Astrocyte (in vitro differentiated cells and primary cell): ENCODE measurements around the gene SLC17A2. TPM values are rescaled to one million over a fixed set of nuclear protein-coding genes. Genes with fewer than 3 reads are reported as not detected.
A peak's percentile ranks its signal among the peaks of the same experiment; 100 is the strongest.

Experiments used
- DNase-seq: peaks from one replicate; pipeline ENCODE4 v3.0.0-alpha.2; 2010; ENCODE audit warnings: low read depth
- FAIRE-seq: peaks from 2 replicates; lab custom pipeline; 2011; peaks lifted over from hg19 to GRCh38; lab: Jason Lieb, UNC
- H2AFZ ChIP-seq: 2 replicates; pipeline ENCODE4 v1.6.0; 2012; ENCODE audit warnings: low read depth, low read length, inconsistent platforms
- H3K27ac ChIP-seq: 2 replicates; pipeline ENCODE4 v1.5.1; 2011; ENCODE audit warnings: low read depth, low read length, inconsistent platforms
- H3K27me3 ChIP-seq: 2 replicates; pipeline ENCODE4 v1.6.0; 2011; ENCODE audit warnings: low read length, inconsistent platforms; ENCODE audit not compliant: insufficient read depth
- H3K36me3 ChIP-seq: 2 replicates; pipeline ENCODE4 v1.5.1; 2011; ENCODE audit warnings: low read length, inconsistent platforms; ENCODE audit not compliant: insufficient read depth
- H3K4me1 ChIP-seq: 2 replicates; pipeline ENCODE4 v1.5.1; 2011; ENCODE audit warnings: low read length, inconsistent platforms; ENCODE audit not compliant: insufficient read depth
- H3K4me2 ChIP-seq: 2 replicates; pipeline ENCODE4 v1.6.0; 2012; ENCODE audit warnings: low read length, inconsistent platforms
- H3K4me3 ChIP-seq: 2 replicates; pipeline ENCODE4 v1.5.1; 2011; ENCODE audit warnings: low read depth, mild to moderate bottlenecking, low read length, inconsistent platforms; ENCODE audit not compliant: insufficient read depth
- H3K79me2 ChIP-seq: 2 replicates; pipeline ENCODE4 v1.6.0; 2012; ENCODE audit warnings: mild to moderate bottlenecking, low read length, inconsistent platforms; ENCODE audit not compliant: insufficient read depth
- H3K9ac ChIP-seq: 2 replicates; pipeline ENCODE4 v1.6.0; 2012; ENCODE audit warnings: mild to moderate bottlenecking, low read length, inconsistent platforms
- H3K9me3 ChIP-seq: 2 replicates; pipeline ENCODE4 v1.5.1; 2012; ENCODE audit warnings: low read depth, mild to moderate bottlenecking, low read length, inconsistent platforms; ENCODE audit not compliant: insufficient read depth
- H4K20me1 ChIP-seq: 2 replicates; pipeline ENCODE4 v1.6.0; 2012; ENCODE audit warnings: low read length, inconsistent platforms; ENCODE audit not compliant: insufficient read depth
- H3K27ac Mint-ChIP-seq: one replicate; pipeline ENCODE4 v1.8.0; 2021; ENCODE audit warnings: mild to moderate bottlenecking, mixed read lengths; ENCODE audit not compliant: unreplicated experiment
- H3K27me3 Mint-ChIP-seq: one replicate; pipeline ENCODE4 v1.8.0; 2021; ENCODE audit warnings: low read depth, mixed read lengths; ENCODE audit not compliant: unreplicated experiment
- H3K36me3 Mint-ChIP-seq: one replicate; pipeline ENCODE4 v1.8.0; 2021; ENCODE audit warnings: low read depth, mixed read lengths; ENCODE audit not compliant: unreplicated experiment
- H3K4me1 Mint-ChIP-seq: one replicate; pipeline ENCODE4 v1.8.0; 2021; ENCODE audit warnings: low read depth, mixed read lengths; ENCODE audit not compliant: unreplicated experiment
- H3K4me3 Mint-ChIP-seq: one replicate; pipeline ENCODE4 v1.8.0; 2021; ENCODE audit warnings: mild to moderate bottlenecking, moderate library complexity, mixed read lengths; ENCODE audit not compliant: unreplicated experiment
- H3K9me3 Mint-ChIP-seq: one replicate; pipeline ENCODE4 v1.8.0; 2021; ENCODE audit warnings: mild to moderate bottlenecking, mixed read lengths; ENCODE audit not compliant: unreplicated experiment
- EZH2 ChIP-seq: IDR thresholded peaks from 2 replicates; pipeline ENCODE4 v1.6.1; 2012; ENCODE audit warnings: mild to moderate bottlenecking, low read length, inconsistent platforms; ENCODE audit not compliant: insufficient read depth
- total RNA-seq: library from RNA; stranded (reverse); gene quantifications from 2 replicates; pipeline ENCODE4 v1.2.1, GENCODE V29; 2021
- TF ChIP-seq, protein P1 (sequence below): IDR thresholded peaks from 2 replicates; pipeline ENCODE4 v1.5.1; 2011; ENCODE audit warnings: low read depth, mild to moderate bottlenecking, inconsistent platforms, low read length, moderate library complexity; ENCODE audit not compliant: insufficient read depth

SLC17A2 gene
- total RNA-seq, 1 donor from 2014 or later, result not detected

DNA sequence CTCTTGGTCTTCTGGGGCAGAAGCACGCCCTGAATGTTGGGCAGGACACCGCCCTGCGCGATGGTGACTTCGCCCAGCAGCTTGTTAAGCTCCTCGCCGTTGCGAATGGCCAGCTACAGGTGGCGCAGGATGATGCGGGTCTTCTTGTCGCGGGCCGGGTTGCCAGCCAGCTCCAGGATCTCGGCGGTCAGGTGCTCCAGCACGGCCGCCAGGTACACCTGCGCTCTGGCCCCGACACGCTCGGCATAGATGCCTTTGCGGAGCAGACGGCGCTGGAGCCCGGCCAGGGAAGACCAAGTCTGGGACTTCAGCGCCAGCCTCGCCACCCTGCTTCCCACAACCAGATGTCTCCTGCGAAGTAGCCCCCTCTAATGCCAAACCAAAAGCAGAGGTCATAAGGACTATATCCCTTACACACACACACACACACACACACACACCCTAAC is 48.4 kb downstream of the SLC17A2 start:
- DNase-seq (no peak), FAIRE-seq (no peak)
- Mint-ChIP-seq H3K4me1 (peaks cover 6% of the 10 kb centered on the region), H3K4me3 (peak overlapping the region; percentile 60), H3K36me3 (no peaks in the 10 kb centered on the region), H3K9me3 (no peaks in the 10 kb centered on the region), H3K27me3 (peaks cover 10% of the 10 kb centered on the region), H3K27ac (peak overlapping the region; percentile 60)
- no peaks in the 10 kb centered on the region for H3K4me1 ChIP-seq
- no peak overlapping the region for H3K9ac ChIP-seq
- H3K4me2 ChIP-seq, result no peak overlapping the region
- H3K36me3 ChIP-seq, result no peaks in the 10 kb centered on the region
- H4K20me1 ChIP-seq, result no peaks in the 10 kb centered on the region
- H3K4me3 ChIP-seq, result no peak overlapping the region
- TF ChIP-seq, protein P1, sequence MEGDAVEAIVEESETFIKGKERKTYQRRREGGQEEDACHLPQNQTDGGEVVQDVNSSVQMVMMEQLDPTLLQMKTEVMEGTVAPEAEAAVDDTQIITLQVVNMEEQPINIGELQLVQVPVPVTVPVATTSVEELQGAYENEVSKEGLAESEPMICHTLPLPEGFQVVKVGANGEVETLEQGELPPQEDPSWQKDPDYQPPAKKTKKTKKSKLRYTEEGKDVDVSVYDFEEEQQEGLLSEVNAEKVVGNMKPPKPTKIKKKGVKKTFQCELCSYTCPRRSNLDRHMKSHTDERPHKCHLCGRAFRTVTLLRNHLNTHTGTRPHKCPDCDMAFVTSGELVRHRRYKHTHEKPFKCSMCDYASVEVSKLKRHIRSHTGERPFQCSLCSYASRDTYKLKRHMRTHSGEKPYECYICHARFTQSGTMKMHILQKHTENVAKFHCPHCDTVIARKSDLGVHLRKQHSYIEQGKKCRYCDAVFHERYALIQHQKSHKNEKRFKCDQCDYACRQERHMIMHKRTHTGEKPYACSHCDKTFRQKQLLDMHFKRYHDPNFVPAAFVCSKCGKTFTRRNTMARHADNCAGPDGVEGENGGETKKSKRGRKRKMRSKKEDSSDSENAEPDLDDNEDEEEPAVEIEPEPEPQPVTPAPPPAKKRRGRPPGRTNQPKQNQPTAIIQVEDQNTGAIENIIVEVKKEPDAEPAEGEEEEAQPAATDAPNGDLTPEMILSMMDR, result no peak
- TF ChIP-seq EZH2, result no peak
- no peaks in the 10 kb centered on the region for H3K27me3 ChIP-seq
- H3K9me3 ChIP-seq, result peaks cover 4% of the 10 kb centered on the region
- H3K79me2 ChIP-seq, result no peaks in the 10 kb centered on the region
- no peak overlapping the region for H3K27ac ChIP-seq
- no peak overlapping the region for H2AFZ ChIP-seq

DNA sequence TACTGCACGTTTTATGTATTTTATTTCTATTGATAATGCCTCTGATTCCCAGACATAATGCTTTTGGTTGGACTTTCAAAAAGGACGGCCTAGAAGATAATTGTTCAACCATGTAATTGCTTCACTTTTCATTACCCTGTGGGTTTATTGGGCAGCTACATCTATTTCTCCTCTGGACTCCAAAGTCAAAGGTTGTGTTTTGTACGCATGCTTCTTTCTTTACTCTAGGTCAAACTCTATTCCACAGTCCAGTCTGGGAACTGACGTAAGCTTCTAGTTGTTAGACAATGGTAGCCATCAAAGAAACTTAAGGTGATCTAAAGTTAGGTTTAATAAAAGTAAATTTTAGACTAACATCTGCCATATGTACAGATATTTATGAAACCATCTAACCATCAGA is 49.9 kb downstream of the SLC17A2 start:
- no peaks in the 10 kb centered on the region for H3K36me3 ChIP-seq
- Mint-ChIP-seq H3K4me3 (no peak overlapping the region), H3K36me3 (no peaks in the 10 kb centered on the region), H3K4me1 (peaks cover 6% of the 10 kb centered on the region), H3K9me3 (no peaks in the 10 kb centered on the region), H3K27me3 (peaks cover 10% of the 10 kb centered on the region), H3K27ac (no peak overlapping the region)
- no peaks in the 10 kb centered on the region for H3K4me1 ChIP-seq
- no peak overlapping the region for H3K27ac ChIP-seq
- H3K27me3 ChIP-seq, result no peaks in the 10 kb centered on the region
- no peak overlapping the region for H3K4me3 ChIP-seq
- peaks cover 4% of the 10 kb centered on the region for H3K9me3 ChIP-seq
- H4K20me1 ChIP-seq, result no peaks in the 10 kb centered on the region
- H3K4me2 ChIP-seq, result no peak overlapping the region
- FAIRE-seq (no peak), DNase-seq (no peak)
- H3K79me2 ChIP-seq, result no peaks in the 10 kb centered on the region
- no peak for TF ChIP-seq EZH2
- TF ChIP-seq, protein P1, result no peak
- no peak overlapping the region for H3K9ac ChIP-seq
- H2AFZ ChIP-seq, result no peak overlapping the region

DNA sequence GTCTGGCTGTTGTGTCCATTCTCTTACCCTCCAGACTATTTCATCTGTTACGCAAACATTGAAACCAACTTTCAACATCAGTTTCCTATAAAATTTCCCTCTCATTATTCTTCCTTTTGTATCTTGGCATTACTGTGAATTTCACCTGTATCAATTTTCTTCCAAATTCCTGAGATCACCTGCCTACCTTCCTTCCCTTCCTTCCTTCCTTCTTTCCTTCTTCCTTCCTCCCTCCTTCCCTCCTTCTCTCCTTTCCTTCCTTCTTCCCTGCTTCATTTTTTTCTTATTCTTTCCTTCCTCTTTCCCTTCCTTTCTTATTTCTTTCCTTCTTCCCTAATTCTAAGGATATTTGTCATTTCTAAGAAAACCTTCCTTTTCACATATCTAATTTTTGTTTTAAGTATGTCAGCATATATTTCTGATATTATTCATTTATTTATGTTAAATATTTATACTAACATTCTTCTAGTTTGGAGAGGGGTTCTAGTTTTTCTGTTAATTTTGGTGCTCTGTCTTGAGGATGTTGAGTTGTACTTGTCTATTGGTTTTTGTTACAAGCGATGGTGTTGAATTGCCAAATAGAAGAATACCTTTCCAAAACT is 51.7 kb downstream of the SLC17A2 start:
- Histone ChIP-seq H3K36me3 (no peaks in the 10 kb centered on the region), H4K20me1 (no peaks in the 10 kb centered on the region), H3K4me2 (no peak overlapping the region), H3K4me3 (no peak overlapping the region), H3K9ac (no peak overlapping the region), H3K79me2 (no peaks in the 10 kb centered on the region), H2AFZ (no peak overlapping the region), H3K27ac (no peak overlapping the region), H3K27me3 (no peaks in the 10 kb centered on the region), H3K9me3 (peaks cover 4% of the 10 kb centered on the region), H3K4me1 (no peaks in the 10 kb centered on the region)
- no peaks in the 10 kb centered on the region for H3K9me3 Mint-ChIP-seq
- peaks cover 7% of the 10 kb centered on the region for H3K4me1 Mint-ChIP-seq
- DNase-seq (no peak), FAIRE-seq (no peak)
- no peak overlapping the region for H3K27ac Mint-ChIP-seq
- no peaks in the 10 kb centered on the region for H3K36me3 Mint-ChIP-seq
- H3K27me3 Mint-ChIP-seq, result peaks cover 10% of the 10 kb centered on the region
- H3K4me3 Mint-ChIP-seq, result no peak overlapping the region
- no peak for TF ChIP-seq EZH2
- TF ChIP-seq, protein P1, result no peak
